Mucosa of stomach (tissue), 1 donor: ENCODE data around the gene RPL18A.

Source experiments
- H3K27me3 ChIP-seq: one replicate; pipeline ENCODE4 v1.7.0; 2013; ENCODE audit warnings: mild to moderate bottlenecking, low read length; ENCODE audit not compliant: control insufficient read depth, insufficient read depth
- H3K36me3 ChIP-seq: one replicate; pipeline ENCODE4 v1.7.0; 2013; ENCODE audit warnings: low read length; ENCODE audit not compliant: control insufficient read depth, insufficient read depth
- H3K4me1 ChIP-seq: one replicate; pipeline ENCODE4 v1.7.0; 2013; ENCODE audit warnings: mild to moderate bottlenecking, low read length; ENCODE audit not compliant: control insufficient read depth, insufficient read depth
- H3K4me3 ChIP-seq: one replicate; pipeline ENCODE4 v1.7.0; 2013; ENCODE audit warnings: low read length
- H3K9ac ChIP-seq: one replicate; pipeline ENCODE4 v1.7.0; 2013; ENCODE audit warnings: mild to moderate bottlenecking, low read length, moderate library complexity
- H3K9me3 ChIP-seq: one replicate; pipeline ENCODE4 v1.7.0; 2013; ENCODE audit warnings: mild to moderate bottlenecking, low read length, moderate library complexity; ENCODE audit not compliant: control insufficient read depth
- donor health status: Pancreatic carcinoma.

RPL18A gene

GRCh38 chr19:17832443-17833208, 27.1 kb upstream of the RPL18A start:
- H3K4me3 ChIP-seq, result no peak overlapping the region
- H3K36me3 ChIP-seq, result no peaks in the 10 kb centered on the region
- H3K9ac ChIP-seq, result no peak overlapping the region
- peaks cover 11% of the 10 kb centered on the region for H3K27me3 ChIP-seq
- peaks cover 8% of the 10 kb centered on the region for H3K4me1 ChIP-seq
- no peaks in the 10 kb centered on the region for H3K9me3 ChIP-seq

- Histone ChIP-seq H3K27me3 (peaks cover 11% of the 10 kb centered on the region), H3K36me3 (no peaks in the 10 kb centered on the region), H3K4me1 (peaks cover 8% of the 10 kb centered on the region), H3K9me3 (no peaks in the 10 kb centered on the region), H3K4me3 (no peak overlapping the region), H3K9ac (no peak overlapping the region)
Measured at GRCh38 chr19:17834350-17835181, 25.1 kb upstream of the RPL18A start.

GRCh38 chr19:17835182-17836006, 24.3 kb upstream of the RPL18A start:
- H3K9ac ChIP-seq, result no peak overlapping the region
- H3K27me3 ChIP-seq, result peaks cover 5% of the 10 kb centered on the region
- H3K36me3 ChIP-seq, result no peaks in the 10 kb centered on the region
- peaks cover 5% of the 10 kb centered on the region for H3K4me1 ChIP-seq
- H3K4me3 ChIP-seq, result no peak overlapping the region
- no peaks in the 10 kb centered on the region for H3K9me3 ChIP-seq

GRCh38 chr19:17836530-17836929, 23.2 kb upstream of the RPL18A start:
- Histone ChIP-seq H3K4me1 (peaks cover 6% of the 10 kb centered on the region), H3K4me3 (no peak overlapping the region), H3K9ac (no peak overlapping the region), H3K36me3 (no peaks in the 10 kb centered on the region), H3K27me3 (peaks cover 6% of the 10 kb centered on the region), H3K9me3 (no peaks in the 10 kb centered on the region)

GRCh38 chr19:17837972-17838371, 21.7 kb upstream of the RPL18A start:
- H3K9ac ChIP-seq, result no peak overlapping the region
- H3K4me1 ChIP-seq, result peaks cover 16% of the 10 kb centered on the region
- H3K9me3 ChIP-seq, result no peaks in the 10 kb centered on the region
- no peaks in the 10 kb centered on the region for H3K36me3 ChIP-seq
- H3K27me3 ChIP-seq, result peaks cover 12% of the 10 kb centered on the region
- no peak overlapping the region for H3K4me3 ChIP-seq

- Histone ChIP-seq H3K9ac (no peak overlapping the region), H3K36me3 (no peaks in the 10 kb centered on the region), H3K27me3 (peaks cover 17% of the 10 kb centered on the region), H3K4me3 (no peak overlapping the region), H3K9me3 (no peaks in the 10 kb centered on the region), H3K4me1 (peaks cover 16% of the 10 kb centered on the region)
Measured at GRCh38 chr19:17840019-17840418, 19.7 kb upstream of the RPL18A start.

- Histone ChIP-seq H3K9ac (peak overlapping the region; percentile 22), H3K36me3 (no peaks in the 10 kb centered on the region), H3K9me3 (no peaks in the 10 kb centered on the region), H3K4me1 (peaks cover 16% of the 10 kb centered on the region), H3K4me3 (no peak overlapping the region), H3K27me3 (peaks cover 17% of the 10 kb centered on the region)
Measured at GRCh38 chr19:17841371-17841809, 18.3 kb upstream of the RPL18A start.

- Histone ChIP-seq H3K4me1 (peaks cover 16% of the 10 kb centered on the region), H3K4me3 (peak overlapping the region; percentile 25), H3K27me3 (peaks cover 17% of the 10 kb centered on the region), H3K9ac (peak overlapping the region; percentile 39), H3K9me3 (no peaks in the 10 kb centered on the region), H3K36me3 (no peaks in the 10 kb centered on the region)
Measured at GRCh38 chr19:17841810-17842662, 17.7 kb upstream of the RPL18A start.

- H3K4me3 ChIP-seq, result no peak overlapping the region
- peaks cover 16% of the 10 kb centered on the region for H3K4me1 ChIP-seq
- no peaks in the 10 kb centered on the region for H3K9me3 ChIP-seq
- H3K27me3 ChIP-seq, result peaks cover 18% of the 10 kb centered on the region
- H3K9ac ChIP-seq, result peak overlapping the region; percentile 39
- no peaks in the 10 kb centered on the region for H3K36me3 ChIP-seq
Measured at GRCh38 chr19:17842663-17843291, 16.9 kb upstream of the RPL18A start.

GRCh38 chr19:17843292-17843827, 16.4 kb upstream of the RPL18A start:
- Histone ChIP-seq H3K4me3 (no peak overlapping the region), H3K36me3 (no peaks in the 10 kb centered on the region), H3K27me3 (peaks cover 22% of the 10 kb centered on the region), H3K4me1 (peaks cover 16% of the 10 kb centered on the region), H3K9me3 (no peaks in the 10 kb centered on the region), H3K9ac (no peak overlapping the region)
